Gastroesophageal sphincter (tissue), 4 donors: ENCODE measurements around the gene OTP. TPM values are rescaled to one million over a fixed set of nuclear protein-coding genes. Genes with fewer than 3 reads are reported as not detected.

Source experiments
- ATAC-seq: fragments of 150-250 bp; one replicate; pipeline ENCODE4 v1.9.1; 2016; ENCODE audit warnings: mild to moderate bottlenecking, moderate library complexity
- H3K27ac ChIP-seq, 4 donors: fragments of 200-600 bp; sonication (generic) in 3 of 4; 1 replicate in 3 of 4; 2 replicates in 1 of 4; pipeline ENCODE4 v1.5.1; 2016 to 2019
- H3K27me3 ChIP-seq: fragments of 200-600 bp; sonication (generic); one replicate; pipeline ENCODE4 v1.5.1; 2019
- H3K36me3 ChIP-seq, 2 donors: fragments of 200-600 bp; sonication (generic); one replicate each; pipeline ENCODE4 v1.5.1; 2019; ENCODE audit warnings: control low read depth in 1 of 2
- H3K4me1 ChIP-seq, 3 donors: fragments of 200-600 bp; sonication (generic); 1 replicate in 2 of 3; 2 replicates in 1 of 3; pipeline ENCODE4 v1.5.1; 2016 to 2019; ENCODE audit warnings: control low read depth in 2 of 3
- H3K4me3 ChIP-seq, 2 donors: fragments of 200-600 bp; sonication (generic); one replicate each; pipeline ENCODE4 v1.5.1; 2019; ENCODE audit warnings: mild to moderate bottlenecking in 1 of 2, moderate library complexity in 1 of 2
- H3K9me3 ChIP-seq, 3 donors: fragments of 200-600 bp; sonication (generic); one replicate each; pipeline ENCODE4 v1.5.1; 2017 to 2019; ENCODE audit warnings: control low read depth in 2 of 3
- EP300 ChIP-seq: sonication (generic); formaldehyde crosslinking; IDR thresholded peaks from one replicate; pipeline ENCODE4 v1.6.1; 2017; ENCODE audit warnings: antibody characterized with exemption, mild to moderate bottlenecking
- POLR2A ChIP-seq, 2 donors: fragments of 450-650 bp; IDR thresholded peaks; one replicate each; pipeline ENCODE4 v1.6.1; 2017; ENCODE audit warnings: antibody characterized with exemption in 2 of 2, mild to moderate bottlenecking in 2 of 2, moderate library complexity in 1 of 2
- POLR2AphosphoS5 ChIP-seq: sonication (generic); formaldehyde crosslinking; IDR thresholded peaks from one replicate; pipeline ENCODE4 v1.6.1; 2017; ENCODE audit warnings: antibody characterized with exemption
- WGBS, 2 donors: methylation state at CpG; one replicate each; pipeline ENCODE4 v1.1.5; 2018; ENCODE audit warnings: low coverage in 1 of 2; 5-methylcytosine and 5-hydroxymethylcytosine counted together
- total RNA-seq, 4 donors: library from RNA; depleted of rRNA; stranded (reverse); fragments of >200 nt; gene quantifications; one replicate each; pipeline ENCODE4 v1.1.0, GENCODE V29; 2016
- TF ChIP-seq, protein P1 (sequence below), 4 experiments: fragments of 200-600 bp in 2 of 4; fragments of 450-650 bp in 2 of 4; sonication (generic) in 1 of 4; IDR thresholded peaks; one replicate each; pipeline ENCODE4 v1.5.1; 2017 to 2019; ENCODE audit warnings: antibody characterized with exemption in 4 of 4, mild to moderate bottlenecking in 2 of 4, moderate library complexity in 2 of 4

The OTP gene
- total RNA-seq, 4 donors from 2014 or later = 0.50 TPM; not detected in 3

DNA sequence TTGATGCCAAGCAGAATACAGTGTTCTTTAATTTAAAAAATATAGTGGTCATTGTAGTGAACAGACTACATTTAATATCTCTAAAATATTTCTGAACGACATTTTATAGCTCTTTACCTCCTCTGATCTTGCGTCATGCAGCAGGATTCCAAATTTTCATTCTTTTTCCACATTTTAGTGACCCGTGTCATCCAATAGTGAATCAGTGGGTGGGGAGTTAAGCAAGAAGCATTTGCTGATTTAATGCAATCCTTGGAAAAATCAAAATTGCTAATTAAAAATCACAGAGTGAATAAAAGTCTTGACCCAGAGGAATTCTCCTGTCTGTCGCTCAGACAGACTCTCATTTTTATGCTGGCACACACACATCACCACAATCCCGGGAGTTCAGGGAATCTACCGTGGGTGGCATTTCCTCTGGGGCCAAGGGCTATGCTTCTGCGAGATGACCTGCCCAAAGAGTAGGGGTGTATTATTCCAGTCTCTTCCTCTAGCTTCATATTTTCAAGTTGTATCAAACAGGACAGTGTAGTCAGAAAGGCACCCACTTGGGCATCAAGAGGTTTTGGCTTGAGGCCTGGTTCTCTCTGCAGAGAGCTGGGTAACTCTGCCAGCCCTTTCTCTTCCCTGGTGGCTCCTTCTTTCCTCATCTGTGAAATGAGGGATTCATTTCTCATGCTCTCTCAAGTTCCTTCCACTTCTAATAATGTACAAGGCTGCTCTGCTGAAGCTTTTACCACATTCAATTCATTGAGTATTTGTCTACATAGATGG is 24.8 kb upstream of the OTP start:
- no peak for ATAC-seq
- no peaks in the 10 kb centered on the region for H3K36me3 ChIP-seq
- WGBS, 2 donors = 56 to 69% methylated on average over 7 of the region's 7 CpGs
- no peaks in the 10 kb centered on the region for H3K9me3 ChIP-seq
- peaks cover 22% of the 10 kb centered on the region for H3K27me3 ChIP-seq
- TF ChIP-seq, protein P1, sequence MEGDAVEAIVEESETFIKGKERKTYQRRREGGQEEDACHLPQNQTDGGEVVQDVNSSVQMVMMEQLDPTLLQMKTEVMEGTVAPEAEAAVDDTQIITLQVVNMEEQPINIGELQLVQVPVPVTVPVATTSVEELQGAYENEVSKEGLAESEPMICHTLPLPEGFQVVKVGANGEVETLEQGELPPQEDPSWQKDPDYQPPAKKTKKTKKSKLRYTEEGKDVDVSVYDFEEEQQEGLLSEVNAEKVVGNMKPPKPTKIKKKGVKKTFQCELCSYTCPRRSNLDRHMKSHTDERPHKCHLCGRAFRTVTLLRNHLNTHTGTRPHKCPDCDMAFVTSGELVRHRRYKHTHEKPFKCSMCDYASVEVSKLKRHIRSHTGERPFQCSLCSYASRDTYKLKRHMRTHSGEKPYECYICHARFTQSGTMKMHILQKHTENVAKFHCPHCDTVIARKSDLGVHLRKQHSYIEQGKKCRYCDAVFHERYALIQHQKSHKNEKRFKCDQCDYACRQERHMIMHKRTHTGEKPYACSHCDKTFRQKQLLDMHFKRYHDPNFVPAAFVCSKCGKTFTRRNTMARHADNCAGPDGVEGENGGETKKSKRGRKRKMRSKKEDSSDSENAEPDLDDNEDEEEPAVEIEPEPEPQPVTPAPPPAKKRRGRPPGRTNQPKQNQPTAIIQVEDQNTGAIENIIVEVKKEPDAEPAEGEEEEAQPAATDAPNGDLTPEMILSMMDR (IDR thresholded peaks at IDR 0.05) = no peak
- H3K4me1 ChIP-seq = no peaks in the 10 kb centered on the region
- H3K27ac ChIP-seq = no peak overlapping the region
- H3K4me3 ChIP-seq = no peak overlapping the region

DNA sequence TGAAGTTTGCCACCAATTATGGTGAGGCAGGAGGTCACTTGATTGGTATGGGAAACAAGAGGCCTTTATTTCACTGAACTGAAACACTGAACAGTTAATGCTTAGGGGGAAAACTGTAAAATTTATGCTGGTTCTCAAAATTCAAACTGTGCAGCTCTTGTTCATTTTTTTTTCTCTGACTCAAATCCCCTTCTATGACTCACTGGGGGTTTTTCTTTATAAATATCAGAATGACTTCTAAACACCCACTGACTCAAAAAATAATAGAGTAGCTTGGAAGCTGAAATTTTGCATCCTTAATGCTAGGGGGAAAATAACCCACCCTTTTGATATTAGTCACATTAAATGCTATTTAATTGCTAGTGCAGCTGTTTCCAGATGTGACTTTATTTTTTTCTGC is 24.1 kb upstream of the OTP start:
- Histone ChIP-seq H3K9me3 (no peaks in the 10 kb centered on the region), H3K27ac (no peak overlapping the region), H3K4me3 (no peak overlapping the region), H3K36me3 (no peaks in the 10 kb centered on the region), H3K27me3 (peaks cover 22% of the 10 kb centered on the region), H3K4me1 (no peaks in the 10 kb centered on the region)
- TF ChIP-seq EP300 (no peak), POLR2AphosphoS5 (no peak), POLR2A (IDR thresholded peaks at IDR 0.05) (no peak)
- TF ChIP-seq, protein P1 (IDR thresholded peaks at IDR 0.05) = no peak
- ATAC-seq = no peak

DNA sequence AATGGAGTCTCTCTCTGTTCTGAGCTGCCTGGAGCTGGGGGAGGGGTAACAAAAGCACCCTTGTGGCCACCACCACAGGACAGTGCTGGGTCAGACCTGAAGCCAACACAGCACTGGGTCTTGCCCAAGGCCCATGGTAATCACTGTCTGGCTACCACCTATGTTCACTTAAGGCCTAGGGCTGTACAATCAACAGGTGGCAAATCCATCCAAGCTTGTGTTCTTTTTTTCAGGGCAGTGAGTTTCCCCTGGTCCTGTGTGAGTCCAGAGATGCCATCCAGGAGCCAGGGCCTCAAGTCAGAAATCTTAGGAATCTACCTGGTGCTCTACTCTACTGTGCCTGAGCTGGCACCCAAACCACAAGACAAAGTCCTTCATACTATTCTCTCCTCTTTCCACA is 20.1 kb upstream of the OTP start:
- no peaks in the 10 kb centered on the region for H3K36me3 ChIP-seq
- no peak for ATAC-seq
- H3K27me3 ChIP-seq = peaks cover 14% of the 10 kb centered on the region
- no peak for TF ChIP-seq POLR2A (IDR thresholded peaks at IDR 0.05)
- TF ChIP-seq EP300 = no peak
- TF ChIP-seq, protein P1 (IDR thresholded peaks at IDR 0.05) = no peak
- TF ChIP-seq POLR2AphosphoS5 = no peak
- peaks cover 0 to 9% (median 0%) of the 10 kb centered on the region in 3 donors for H3K9me3 ChIP-seq
- H3K4me1 ChIP-seq = no peaks in the 10 kb centered on the region
- H3K4me3 ChIP-seq = no peak overlapping the region
- no peak overlapping the region for H3K27ac ChIP-seq

DNA sequence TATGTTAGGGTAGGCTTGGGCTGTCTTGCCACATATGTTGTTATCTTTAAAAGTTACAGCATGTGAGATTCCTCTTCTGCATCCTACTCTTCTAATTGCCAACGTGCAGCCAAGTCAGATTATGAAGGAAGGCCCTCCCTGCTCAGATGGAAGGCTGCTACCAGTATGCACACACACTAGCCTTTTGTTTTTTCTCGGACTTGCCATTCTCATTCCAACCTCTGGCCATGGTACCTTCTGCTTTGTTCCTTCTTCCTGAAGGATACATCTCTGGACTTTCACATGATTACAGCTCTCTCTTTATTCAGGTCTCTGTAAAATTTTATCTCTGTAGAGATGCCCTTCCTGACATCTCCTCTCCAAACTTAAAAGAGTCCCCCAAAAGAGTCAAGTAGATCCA is 12.8 kb upstream of the OTP start:
- Histone ChIP-seq H3K36me3 (no peaks in the 10 kb centered on the region), H3K4me3 (no peak overlapping the region), H3K4me1 (no peaks in the 10 kb centered on the region), H3K27me3 (peaks cover 40% of the 10 kb centered on the region), H3K9me3 (peaks cover 0 to 9% (median 0%) of the 10 kb centered on the region in 3 donors), H3K27ac (no peak overlapping the region)
- ATAC-seq = no peak
- 35 to 46% methylated on average over 2 of the region's 2 CpGs for WGBS, 2 donors
- TF ChIP-seq POLR2AphosphoS5 (no peak), EP300 (no peak), POLR2A (IDR thresholded peaks at IDR 0.05) (no peak)
- TF ChIP-seq, protein P1 (IDR thresholded peaks at IDR 0.05) = no peak

DNA sequence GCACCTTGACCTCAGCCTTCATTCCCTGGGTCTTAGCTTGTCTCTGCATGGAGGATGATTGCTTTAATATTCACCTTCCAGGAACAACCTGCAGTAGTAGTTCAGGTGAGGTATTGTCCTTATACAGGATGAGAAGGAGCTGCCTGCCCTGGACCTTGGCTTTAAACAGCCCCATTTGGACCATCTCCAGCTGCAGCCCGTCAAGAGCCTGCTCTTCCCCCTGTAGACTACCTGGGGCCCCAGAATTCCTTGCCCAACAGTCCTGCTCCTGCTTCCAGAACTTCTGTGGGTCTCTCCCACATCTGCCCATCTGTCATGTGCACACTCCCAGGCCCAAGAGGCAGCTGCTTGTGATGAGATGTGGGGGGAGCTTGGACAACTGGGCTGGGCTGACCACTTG is 12.2 kb upstream of the OTP start:
- no peaks in the 10 kb centered on the region for H3K36me3 ChIP-seq
- peaks cover 0 to 3% (median 0%) of the 10 kb centered on the region in 3 donors for H3K4me1 ChIP-seq
- no peak for ATAC-seq
- no peak overlapping the region for H3K4me3 ChIP-seq
- TF ChIP-seq POLR2AphosphoS5 (no peak), POLR2A (IDR thresholded peaks at IDR 0.05) (no peak), EP300 (no peak)
- TF ChIP-seq, protein P1 (IDR thresholded peaks at IDR 0.05) = no peak
- no peak overlapping the region for H3K27ac ChIP-seq
- no CpG with 5 or more reads among the region's 1 CpG for WGBS, 2 donors
- H3K9me3 ChIP-seq = peaks cover 0 to 9% (median 0%) of the 10 kb centered on the region in 3 donors
- H3K27me3 ChIP-seq = peaks cover 46% of the 10 kb centered on the region
